Measurements from ENCODE around the gene PTPRT. TPM values are rescaled to one million over a fixed set of nuclear protein-coding genes. Genes with fewer than 3 reads are reported as not detected.

PTPRT gene
- total RNA-seq, 1 experiment from 2014 or later, result not detected

DNA sequence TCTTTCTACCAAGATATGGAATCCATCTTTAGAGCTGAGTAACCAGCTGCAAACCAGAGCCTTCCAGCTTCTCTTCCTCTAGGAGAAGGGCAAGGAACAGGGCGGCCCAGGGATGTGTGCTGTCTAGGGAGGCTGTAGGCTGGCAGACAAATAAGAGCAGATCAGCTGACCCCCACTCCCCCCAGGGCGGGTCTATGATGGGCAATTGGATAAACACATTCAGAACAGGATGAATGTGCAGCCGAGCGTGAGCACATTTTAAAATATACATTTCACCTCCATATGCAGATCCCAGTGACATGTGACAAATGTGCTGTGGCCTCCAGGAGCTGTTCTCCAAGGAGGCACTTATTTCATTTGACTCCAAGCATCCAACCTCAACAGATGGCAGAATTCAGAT is 580.1 kb downstream of the PTPRT start:
- ATAC-seq (no peak), DNase-seq (ENCODE audit: low read depth, low spot score) (no peak)
- no TSS peak for BruUV-seq (replicated peaks)
- Histone ChIP-seq H3K9me3 (ENCODE audit: control insufficient read depth in 1 of 2, insufficient read depth in 1 of 2, low read depth in 1 of 2, low read length in 2 of 2) (peaks cover 17 to 29% of the 10 kb centered on the region in 2 experiments; a peak in 2 of 4 replicates), H4K20me1 (ENCODE audit: insufficient read depth) (no peaks in the 10 kb centered on the region), H3K27ac (ENCODE audit: low read depth, low read length) (no peak overlapping the region), H3K4me2 (ENCODE audit: low read length) (no peak overlapping the region), H3K36me3 (ENCODE audit: control insufficient read depth in 1 of 2, insufficient read depth in 2 of 2, low read length in 2 of 2) (no peaks in the 10 kb centered on the region; a peak in 1 of 4 replicates), H2AFZ (ENCODE audit: low read depth, low read length, poor library complexity, severe bottlenecking) (no peak overlapping the region), H3K9me2 (ENCODE audit: insufficient read depth) (no peaks in the 10 kb centered on the region), H3K4me1 (ENCODE audit: control insufficient read depth in 1 of 2, insufficient read depth in 2 of 2, low read length in 2 of 2) (no peaks in the 10 kb centered on the region), H3K4me3 (replicated peaks in 1 of 2; ENCODE audit: low read depth in 1 of 2, low read length in 2 of 2) (no peak overlapping the region), H3K9ac (ENCODE audit: low read length) (no peak overlapping the region), H3K79me2 (ENCODE audit: insufficient read depth, low read length) (no peaks in the 10 kb centered on the region), H3K27me3 (ENCODE audit: insufficient read depth, low read length) (no peaks in the 10 kb centered on the region)
- ChIA-PET POLR2A (no interaction called here), CTCF (no interaction called here), RAD21 (ENCODE audit: low non-redundant PET in 1 of 2, low total read pairs in 2 of 2, uncharacterized antibody in 2 of 2, unreplicated experiment in 2 of 2) (no interaction called here)
- intact Hi-C loops (cut with micrococcal nuclease), result no loop called here
- TF ChIP-seq FOSL1 (IDR thresholded peaks at IDR 0.05; ENCODE audit: low read depth) (no peak), CEBPB (IDR thresholded peaks at IDR 0.05; ENCODE audit: low read depth) (no peak)
- TF ChIP-seq, protein P1, sequence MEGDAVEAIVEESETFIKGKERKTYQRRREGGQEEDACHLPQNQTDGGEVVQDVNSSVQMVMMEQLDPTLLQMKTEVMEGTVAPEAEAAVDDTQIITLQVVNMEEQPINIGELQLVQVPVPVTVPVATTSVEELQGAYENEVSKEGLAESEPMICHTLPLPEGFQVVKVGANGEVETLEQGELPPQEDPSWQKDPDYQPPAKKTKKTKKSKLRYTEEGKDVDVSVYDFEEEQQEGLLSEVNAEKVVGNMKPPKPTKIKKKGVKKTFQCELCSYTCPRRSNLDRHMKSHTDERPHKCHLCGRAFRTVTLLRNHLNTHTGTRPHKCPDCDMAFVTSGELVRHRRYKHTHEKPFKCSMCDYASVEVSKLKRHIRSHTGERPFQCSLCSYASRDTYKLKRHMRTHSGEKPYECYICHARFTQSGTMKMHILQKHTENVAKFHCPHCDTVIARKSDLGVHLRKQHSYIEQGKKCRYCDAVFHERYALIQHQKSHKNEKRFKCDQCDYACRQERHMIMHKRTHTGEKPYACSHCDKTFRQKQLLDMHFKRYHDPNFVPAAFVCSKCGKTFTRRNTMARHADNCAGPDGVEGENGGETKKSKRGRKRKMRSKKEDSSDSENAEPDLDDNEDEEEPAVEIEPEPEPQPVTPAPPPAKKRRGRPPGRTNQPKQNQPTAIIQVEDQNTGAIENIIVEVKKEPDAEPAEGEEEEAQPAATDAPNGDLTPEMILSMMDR (IDR thresholded peaks at IDR 0.05 in 2 of 3, conservative IDR thresholded peaks at IDR 0.05 in 1 of 3; ENCODE audit: borderline replicate concordance in 1 of 3, insufficient read depth in 1 of 3, low read depth in 2 of 3, low read length in 2 of 3), result no peak
- TF ChIP-seq, protein P2, sequence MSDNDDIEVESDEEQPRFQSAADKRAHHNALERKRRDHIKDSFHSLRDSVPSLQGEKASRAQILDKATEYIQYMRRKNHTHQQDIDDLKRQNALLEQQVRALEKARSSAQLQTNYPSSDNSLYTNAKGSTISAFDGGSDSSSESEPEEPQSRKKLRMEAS (IDR thresholded peaks at IDR 0.05), result no peak
- TF ChIP-seq, protein P3, sequence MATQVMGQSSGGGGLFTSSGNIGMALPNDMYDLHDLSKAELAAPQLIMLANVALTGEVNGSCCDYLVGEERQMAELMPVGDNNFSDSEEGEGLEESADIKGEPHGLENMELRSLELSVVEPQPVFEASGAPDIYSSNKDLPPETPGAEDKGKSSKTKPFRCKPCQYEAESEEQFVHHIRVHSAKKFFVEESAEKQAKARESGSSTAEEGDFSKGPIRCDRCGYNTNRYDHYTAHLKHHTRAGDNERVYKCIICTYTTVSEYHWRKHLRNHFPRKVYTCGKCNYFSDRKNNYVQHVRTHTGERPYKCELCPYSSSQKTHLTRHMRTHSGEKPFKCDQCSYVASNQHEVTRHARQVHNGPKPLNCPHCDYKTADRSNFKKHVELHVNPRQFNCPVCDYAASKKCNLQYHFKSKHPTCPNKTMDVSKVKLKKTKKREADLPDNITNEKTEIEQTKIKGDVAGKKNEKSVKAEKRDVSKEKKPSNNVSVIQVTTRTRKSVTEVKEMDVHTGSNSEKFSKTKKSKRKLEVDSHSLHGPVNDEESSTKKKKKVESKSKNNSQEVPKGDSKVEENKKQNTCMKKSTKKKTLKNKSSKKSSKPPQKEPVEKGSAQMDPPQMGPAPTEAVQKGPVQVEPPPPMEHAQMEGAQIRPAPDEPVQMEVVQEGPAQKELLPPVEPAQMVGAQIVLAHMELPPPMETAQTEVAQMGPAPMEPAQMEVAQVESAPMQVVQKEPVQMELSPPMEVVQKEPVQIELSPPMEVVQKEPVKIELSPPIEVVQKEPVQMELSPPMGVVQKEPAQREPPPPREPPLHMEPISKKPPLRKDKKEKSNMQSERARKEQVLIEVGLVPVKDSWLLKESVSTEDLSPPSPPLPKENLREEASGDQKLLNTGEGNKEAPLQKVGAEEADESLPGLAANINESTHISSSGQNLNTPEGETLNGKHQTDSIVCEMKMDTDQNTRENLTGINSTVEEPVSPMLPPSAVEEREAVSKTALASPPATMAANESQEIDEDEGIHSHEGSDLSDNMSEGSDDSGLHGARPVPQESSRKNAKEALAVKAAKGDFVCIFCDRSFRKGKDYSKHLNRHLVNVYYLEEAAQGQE (IDR thresholded peaks at IDR 0.05; ENCODE audit: low read depth), result no peak

All from HCT116 (cell line).